K562 (cell line): ENCODE data around the gene B3GLCT. TPM values are rescaled to one million over a fixed set of nuclear protein-coding genes. Genes with fewer than 3 reads are reported as not detected.

Experiments
- BACH1 ChIP-seq: fragments of 200-800 bp; sonication (Bioruptor generic); IDR thresholded peaks from 2 replicates; pipeline ENCODE4 v1.6.1; 2016; ENCODE audit warnings: missing genetic modification characterization, missing compliant biosample characterization
- DMBX1 ChIP-seq: fragments of 250-450 bp; sonication (Bioruptor Pico); IDR thresholded peaks from 2 replicates; pipeline ENCODE4 v1.8.0; 2022; ENCODE audit warnings: inconsistent platforms, mild to moderate bottlenecking, moderate library complexity, borderline replicate concordance
- ELF1 ChIP-seq: fragments of 200-800 bp; sonication (Bioruptor generic); IDR thresholded peaks from 2 replicates; pipeline ENCODE4 v1.6.1; 2016; ENCODE audit warnings: missing genetic modification characterization, missing compliant biosample characterization
- FOXA1 ChIP-seq: fragments of 450-650 bp; IDR thresholded peaks from 2 replicates; pipeline ENCODE4 v1.6.1; 2016; ENCODE audit warnings: mild to moderate bottlenecking, borderline replicate concordance
- GTF2E2 ChIP-seq: fragments of 200-800 bp; sonication (Bioruptor generic); IDR thresholded peaks from 2 replicates; pipeline ENCODE4 v1.6.1; 2016; ENCODE audit warnings: missing genetic modification characterization, missing compliant biosample characterization
- HEY1 ChIP-seq: fragments of 250-450 bp; sonication (Bioruptor Pico); IDR thresholded peaks from 2 replicates; pipeline ENCODE4 v1.5.0; 2020; ENCODE audit warnings: mild to moderate bottlenecking, moderate library complexity, borderline replicate concordance
- HNRNPLL ChIP-seq: fragments of 200-400 bp; formaldehyde crosslinking; IDR thresholded peaks from 2 replicates; pipeline ENCODE4 v1.6.1; 2017; ENCODE audit warnings: low read length, low read depth, mild to moderate bottlenecking; ENCODE audit not compliant: poor library complexity, severe bottlenecking
- LCOR ChIP-seq: sonication (generic); formaldehyde crosslinking; IDR thresholded peaks from 2 replicates; pipeline ENCODE4 v1.8.0; 2022; ENCODE audit warnings: mild to moderate bottlenecking, missing genetic modification reagents
- RBM22 ChIP-seq: fragments of 200-400 bp; formaldehyde crosslinking; IDR thresholded peaks from 2 replicates; pipeline ENCODE4 v1.6.1; 2018; ENCODE audit warnings: low read length, low read depth; ENCODE audit not compliant: poor library complexity, severe bottlenecking
- RNF219 ChIP-seq: fragments of 250-450 bp; sonication (Bioruptor Pico); IDR thresholded peaks from 2 replicates; pipeline ENCODE4 v1.5.0; 2022; ENCODE audit warnings: mild to moderate bottlenecking
- SLC30A9 ChIP-seq: fragments of 250-450 bp; sonication (Bioruptor Pico); IDR thresholded peaks from 2 replicates; pipeline ENCODE4 v1.8.0; 2022; ENCODE audit warnings: mild to moderate bottlenecking, moderate library complexity
- THAP12 ChIP-seq: fragments of 250-450 bp; sonication (Bioruptor Pico); IDR thresholded peaks from 2 replicates; pipeline ENCODE4 v1.9.0; 2021; ENCODE audit warnings: mild to moderate bottlenecking, inconsistent platforms
- ZBTB8A ChIP-seq: fragments of 450-650 bp; IDR thresholded peaks from 2 replicates; pipeline ENCODE4 v1.6.1; 2018; ENCODE audit warnings: mild to moderate bottlenecking, moderate library complexity; ENCODE audit not compliant: partially characterized antibody
- ZC3H8 ChIP-seq: fragments of 450-650 bp; IDR thresholded peaks from 2 replicates; pipeline ENCODE4 v1.6.1; 2017
- ZNF280A ChIP-seq: fragments of 450-650 bp; IDR thresholded peaks from 2 replicates; pipeline ENCODE4 v1.6.1; 2018; ENCODE audit warnings: mild to moderate bottlenecking, low read depth; ENCODE audit not compliant: partially characterized antibody
- polyA plus RNA-seq, 8 experiments: library from polyadenylated mRNA; depleted of rRNA in 4 of 8; stranded (reverse) in 5 of 8; unstranded in 3 of 8; fragments of >200 nt; fragmentation: Nextera tagmentation in 2 of 8; fragmentation: Illumina TruSeq in 1 of 8; extraction: Ambion mirVana in 2 of 8; extraction: Trizol in 1 of 8; gene quantifications; 2 replicates each; pipeline versions ENCODE4 v1.2.1 to v1.2.3, GENCODE V29; 2011 to 2014; ENCODE audit warnings: inconsistent platforms in 1 of 8, missing spikeins in 1 of 8
- total RNA-seq, 7 experiments: library from RNA; depleted of rRNA in 6 of 7; stranded (reverse); fragments of >200 nt in 6 of 7; fragmentation: Illumina TruSeq in 2 of 7; extraction: Trizol in 2 of 7; gene quantifications; 2 replicates each; pipeline versions ENCODE4 v1.2.1 to v1.2.3, GENCODE V29; 2011 to 2021; ENCODE audit warnings: low replicate concordance in 1 of 7
- TF ChIP-seq, protein P1 (sequence below): sonication (generic); formaldehyde crosslinking; IDR thresholded peaks from 2 replicates; pipeline ENCODE4 v1.8.0; 2022; ENCODE audit warnings: mild to moderate bottlenecking, missing genetic modification reagents

The B3GLCT gene
- total and polyA plus RNA-seq, 9 of the 15 experiments (the other 6 are each of a cell fraction or from before 2014, with no cell fraction given) = 1.1 to 5.1 (median 2.9) TPM

GRCh38 chr13:31162151-31163008 lies 37.4 kb upstream of the B3GLCT start (continued):
- TF ChIP-seq LCOR (CRISPR knock-in tag) = no peak
- TF ChIP-seq ZNF280A = no peak
- TF ChIP-seq RNF219 (CRISPR knock-in tag) = no peak
- TF ChIP-seq BACH1 (tag) = no peak
- no peak; the same call in 1 of the 2 replicates for TF ChIP-seq GTF2E2 (tag)
- TF ChIP-seq SLC30A9 = no peak
- TF ChIP-seq ELF1 (tag) = peak; percentile 63; the same call in 1 of the 2 replicates
- no peak for TF ChIP-seq FOXA1
- TF ChIP-seq, protein P1, sequence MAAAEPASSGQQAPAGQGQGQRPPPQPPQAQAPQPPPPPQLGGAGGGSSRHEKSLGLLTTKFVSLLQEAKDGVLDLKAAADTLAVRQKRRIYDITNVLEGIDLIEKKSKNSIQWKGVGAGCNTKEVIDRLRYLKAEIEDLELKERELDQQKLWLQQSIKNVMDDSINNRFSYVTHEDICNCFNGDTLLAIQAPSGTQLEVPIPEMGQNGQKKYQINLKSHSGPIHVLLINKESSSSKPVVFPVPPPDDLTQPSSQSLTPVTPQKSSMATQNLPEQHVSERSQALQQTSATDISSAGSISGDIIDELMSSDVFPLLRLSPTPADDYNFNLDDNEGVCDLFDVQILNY (CRISPR knock-in tag) = no peak
- no peak for TF ChIP-seq DMBX1 (CRISPR knock-in tag)
- TF ChIP-seq RBM22 = no peak
- TF ChIP-seq HNRNPLL = peak; percentile 49
- no peak for TF ChIP-seq HEY1 (CRISPR knock-in tag)
- no peak for TF ChIP-seq ZBTB8A
- no peak for TF ChIP-seq THAP12 (CRISPR knock-in tag)
- no peak for TF ChIP-seq ZC3H8
